ENCODE measurements around the gene EEF1AKMT1.

- TF ChIP-seq CTCF (IDR thresholded peaks at IDR 0.05) = no peak
- TF ChIP-seq POLR2A (IDR thresholded peaks at IDR 0.05) = no peak
Measured at GRCh38 chr13:20727856-20728255, 45.9 kb downstream of the EEF1AKMT1 start.

All from ovary (tissue), 3 donors.